Measurements from ENCODE around the gene CYP2D6.

The CYP2D6 gene

DNA sequence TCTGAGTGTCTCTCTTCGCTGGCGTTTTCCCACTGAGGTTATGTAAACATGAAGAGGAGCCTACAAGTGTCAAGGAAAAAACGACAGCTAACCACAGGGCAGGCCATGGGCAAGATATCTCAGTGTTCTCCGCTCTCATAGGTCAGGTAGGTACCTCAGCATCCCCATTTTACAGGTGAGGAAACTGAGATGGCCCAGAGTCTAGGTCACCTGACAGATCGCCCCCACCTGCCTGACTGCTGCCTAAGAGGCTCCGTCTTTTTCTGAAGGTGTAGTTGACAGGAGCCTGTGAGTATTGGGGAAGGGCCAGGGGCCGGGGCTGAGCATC lies 39.2 kb downstream of the CYP2D6 start:
- FAIRE-seq (peak; percentile 71), DNase-seq (ENCODE audit: insufficient read length, low spot score) (no peak)

DNA sequence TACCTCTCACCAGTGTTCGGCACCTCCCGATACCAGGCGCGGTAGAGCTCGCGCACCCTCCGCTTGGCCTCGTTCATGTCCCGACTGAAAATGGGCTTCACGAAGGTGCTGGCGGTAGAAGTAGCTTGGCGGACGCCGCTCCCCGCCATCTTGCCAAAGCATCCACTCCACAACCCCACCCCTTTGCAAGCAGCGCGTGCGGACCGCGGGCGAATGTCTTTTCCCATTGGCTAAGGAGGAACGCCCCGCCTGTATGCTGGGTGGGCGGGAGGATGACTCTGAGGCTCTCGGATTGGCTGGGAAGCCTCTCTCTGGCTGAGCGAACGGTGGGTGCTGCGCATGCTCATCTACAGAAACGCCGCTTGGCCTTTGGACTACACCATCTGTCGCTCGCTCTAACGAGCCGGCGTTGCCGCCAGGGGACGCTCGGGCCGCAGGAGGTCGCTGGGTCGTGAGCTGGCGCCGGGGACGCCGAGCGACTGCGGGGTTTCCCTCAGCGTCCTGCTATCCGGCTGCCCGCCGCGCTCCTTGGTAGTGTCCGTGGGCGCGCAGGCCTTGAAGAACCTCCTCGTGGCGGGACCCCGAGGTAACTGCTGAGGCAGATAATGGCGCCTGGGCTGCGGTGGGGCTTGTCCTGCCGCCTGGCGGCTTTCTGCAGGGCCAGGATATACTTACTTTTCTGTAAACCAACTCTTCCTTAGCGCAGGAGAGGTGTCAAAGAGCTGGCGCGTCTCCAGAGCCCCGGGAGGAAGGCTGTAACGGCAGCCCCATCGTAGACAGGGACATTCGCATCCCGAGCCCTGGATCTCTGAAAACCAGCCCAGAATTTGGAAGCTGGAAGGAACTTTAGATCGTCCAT lies 39.8 kb downstream of the CYP2D6 start, which contains the start of gene NDUFA6:
NDUFA6 (minus strand) TSS at position 177 of the 859 bp plus-strand sequence; CDS start at position 149, 28 bp downstream.
- DNase-seq (ENCODE audit: insufficient read length, low spot score) (peak; percentile 92), FAIRE-seq (peak; percentile 99)

DNA sequence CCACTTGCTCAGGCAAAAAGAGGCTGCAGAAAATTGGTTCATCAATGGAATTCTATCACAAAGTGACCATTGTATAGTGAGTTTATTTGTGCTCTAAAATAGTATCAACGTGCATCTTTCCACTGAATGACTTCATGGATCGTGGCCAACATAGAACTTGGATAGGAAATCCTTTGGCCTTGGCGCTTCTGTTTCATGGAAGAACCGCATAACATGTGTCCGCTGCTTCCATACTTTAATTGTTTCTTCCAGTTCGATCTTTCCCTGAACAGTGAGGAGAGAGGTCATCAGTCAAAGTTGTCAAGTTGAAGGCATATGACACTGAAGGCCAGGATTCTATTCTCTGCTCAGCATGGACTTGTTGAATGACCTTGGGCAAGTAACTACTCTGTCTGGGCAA lies 44.6 kb downstream of the CYP2D6 start:
- FAIRE-seq (no peak), DNase-seq (ENCODE audit: insufficient read length, low spot score) (no peak)

DNA sequence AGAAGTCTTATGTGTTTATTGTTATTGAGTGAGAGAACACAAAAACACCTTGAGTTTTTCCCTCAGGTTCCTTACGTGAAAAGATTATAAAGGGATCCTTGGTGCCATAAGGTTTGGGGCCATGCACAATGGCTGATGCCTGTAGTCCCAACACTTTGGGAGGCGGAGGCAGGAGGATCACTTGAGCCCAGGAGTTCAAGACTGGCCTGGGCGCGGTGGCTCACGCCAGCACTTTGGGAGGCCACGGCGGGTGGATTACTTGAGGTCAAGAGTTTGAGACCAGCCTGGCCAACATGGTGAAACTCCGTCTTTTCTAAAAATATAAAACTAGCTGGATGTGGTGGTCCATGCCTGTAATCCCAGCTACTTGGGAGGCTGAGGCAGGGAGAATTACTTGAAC lies 45.7 kb downstream of the CYP2D6 start:
- FAIRE-seq, result no peak
- no peak for DNase-seq (ENCODE audit: insufficient read length, low spot score)

DNA sequence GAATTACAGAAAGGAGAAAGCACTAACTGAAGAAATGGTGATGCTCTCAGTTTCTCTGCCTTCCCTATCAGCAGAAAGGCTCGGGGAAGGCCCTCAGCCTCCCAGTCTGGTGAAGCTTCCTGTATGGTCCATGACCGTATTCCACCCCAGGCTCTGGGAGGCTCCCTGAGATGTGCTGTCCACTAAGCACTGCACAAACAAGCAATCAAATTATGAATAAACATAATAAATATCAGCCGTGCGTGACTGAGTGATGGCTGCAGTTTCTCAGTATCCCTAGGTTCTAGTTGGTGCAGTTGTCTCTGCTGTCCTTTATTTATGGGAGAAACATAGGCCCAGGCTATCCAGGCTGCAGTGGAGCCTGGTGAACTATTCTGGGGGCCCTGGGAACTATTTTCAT lies 47.5 kb downstream of the CYP2D6 start:
- DNase-seq (ENCODE audit: insufficient read length, low spot score), result no peak
- FAIRE-seq, result no peak

DNA sequence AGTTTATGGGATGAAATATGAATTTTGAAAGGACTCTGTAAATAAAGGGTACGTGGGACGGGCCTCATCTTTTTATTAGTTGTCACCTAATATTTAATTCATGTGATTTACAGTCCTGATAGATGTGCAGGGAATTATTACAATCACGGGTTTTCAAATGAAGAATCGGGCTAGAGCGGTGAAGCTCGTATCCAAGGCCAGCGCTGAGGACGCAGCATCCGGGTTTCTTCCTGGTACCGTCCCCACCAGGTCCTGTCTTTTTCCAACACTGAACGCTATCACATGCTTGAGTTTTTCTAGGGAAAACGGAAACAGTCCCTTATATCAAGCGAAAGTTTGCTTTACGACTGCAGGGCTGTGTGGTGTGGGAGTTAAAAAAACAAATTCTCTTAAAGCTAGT lies 50.3 kb downstream of the CYP2D6 start:
- no peak for DNase-seq (ENCODE audit: insufficient read length, low spot score)
- FAIRE-seq, result no peak

DNA sequence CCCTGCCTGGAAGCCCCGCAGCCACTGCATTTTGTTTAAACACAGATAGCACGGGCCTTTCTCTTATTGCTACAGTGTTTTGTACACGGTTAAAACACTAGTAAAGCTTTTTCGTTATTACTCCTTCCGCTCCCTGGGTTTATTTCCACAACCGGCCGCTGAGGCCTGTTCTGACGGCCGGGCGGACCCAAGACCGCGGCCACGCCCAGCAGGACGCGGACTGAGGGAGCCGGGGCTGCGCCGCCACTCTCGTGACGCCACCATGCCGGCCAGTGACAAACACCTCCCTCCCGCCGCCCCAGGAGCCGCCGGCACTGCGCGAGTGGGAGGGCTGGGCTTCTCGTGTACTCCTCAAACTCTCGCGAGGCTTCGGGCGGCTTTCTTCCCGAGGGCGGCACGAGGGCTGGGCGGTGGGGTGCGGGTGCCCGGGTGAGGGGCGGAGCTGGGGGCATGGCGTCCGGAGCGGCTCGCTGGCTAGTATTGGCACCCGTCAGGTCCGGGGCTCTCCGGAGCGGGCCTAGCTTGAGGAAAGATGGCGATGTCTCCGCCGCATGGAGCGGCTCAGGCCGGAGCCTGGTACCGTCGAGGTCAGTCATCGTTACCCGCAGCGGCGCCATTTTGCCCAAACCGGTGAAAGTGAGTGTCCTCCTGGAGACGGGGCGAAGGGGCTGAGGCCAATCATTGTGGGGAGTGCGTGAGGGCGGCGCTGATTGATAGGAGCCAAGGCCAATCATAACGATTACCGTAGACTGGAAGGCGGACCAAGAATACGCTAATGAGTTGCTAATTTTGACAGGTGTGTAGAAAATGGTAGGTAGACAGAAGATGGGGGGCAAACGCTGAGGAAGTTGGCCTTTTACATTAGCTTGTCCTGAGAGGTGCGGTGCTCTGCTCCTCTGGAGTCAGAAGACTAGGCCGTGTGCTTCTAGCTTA lies 51.0 kb downstream of the CYP2D6 start, which contains the start of gene SMDT1:
SMDT1 (plus strand) TSS at position 382 of the 933 bp plus-strand sequence; CDS start at position 451, 69 bp downstream.
- FAIRE-seq (peak; percentile 100), DNase-seq (ENCODE audit: insufficient read length, low spot score) (peak; percentile 94)

DNA sequence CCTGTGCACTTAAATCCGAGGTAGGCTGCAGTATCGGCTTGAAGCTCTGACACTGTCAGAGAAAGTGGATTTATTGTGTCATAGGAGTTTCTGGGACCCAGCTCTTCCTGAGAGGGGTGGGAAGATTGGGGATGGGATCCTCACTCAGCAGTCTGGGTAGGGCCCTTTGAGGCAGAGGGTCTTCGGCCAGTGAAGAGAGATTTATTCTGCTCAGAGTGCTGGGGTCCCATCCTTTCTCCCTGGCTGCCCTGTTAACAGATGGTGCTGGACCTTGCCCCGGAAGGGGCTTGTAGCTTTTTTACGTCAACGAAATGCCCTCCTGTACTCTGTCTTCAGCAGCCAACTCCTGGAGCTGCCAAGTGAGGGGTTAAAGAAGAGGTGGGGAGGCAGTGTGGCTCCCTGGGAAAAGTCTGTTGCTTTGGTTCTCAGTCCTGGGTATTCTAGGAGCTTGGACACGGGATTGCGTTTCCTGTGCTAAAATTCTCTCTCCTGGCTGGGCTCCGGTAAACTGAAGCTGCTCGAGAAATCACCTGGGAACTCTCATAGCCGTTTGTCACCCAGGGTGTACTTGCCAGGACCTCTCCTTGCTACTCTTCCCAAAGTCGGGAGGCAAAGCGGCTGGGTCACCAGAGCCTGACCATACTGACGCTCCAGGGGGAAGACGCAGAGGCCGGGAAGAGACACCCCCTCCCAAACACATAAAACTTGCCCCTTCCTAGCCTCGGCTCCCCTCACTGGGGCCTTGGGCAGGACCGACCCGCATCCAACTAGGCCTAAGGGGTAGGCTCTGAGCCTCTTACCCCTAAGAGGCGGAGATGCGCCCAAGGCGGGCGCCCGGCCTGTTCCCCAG lies 51.9 kb downstream of the CYP2D6 start:
- peak; percentile 64 for FAIRE-seq
- DNase-seq (ENCODE audit: insufficient read length, low spot score), result no peak

DNA sequence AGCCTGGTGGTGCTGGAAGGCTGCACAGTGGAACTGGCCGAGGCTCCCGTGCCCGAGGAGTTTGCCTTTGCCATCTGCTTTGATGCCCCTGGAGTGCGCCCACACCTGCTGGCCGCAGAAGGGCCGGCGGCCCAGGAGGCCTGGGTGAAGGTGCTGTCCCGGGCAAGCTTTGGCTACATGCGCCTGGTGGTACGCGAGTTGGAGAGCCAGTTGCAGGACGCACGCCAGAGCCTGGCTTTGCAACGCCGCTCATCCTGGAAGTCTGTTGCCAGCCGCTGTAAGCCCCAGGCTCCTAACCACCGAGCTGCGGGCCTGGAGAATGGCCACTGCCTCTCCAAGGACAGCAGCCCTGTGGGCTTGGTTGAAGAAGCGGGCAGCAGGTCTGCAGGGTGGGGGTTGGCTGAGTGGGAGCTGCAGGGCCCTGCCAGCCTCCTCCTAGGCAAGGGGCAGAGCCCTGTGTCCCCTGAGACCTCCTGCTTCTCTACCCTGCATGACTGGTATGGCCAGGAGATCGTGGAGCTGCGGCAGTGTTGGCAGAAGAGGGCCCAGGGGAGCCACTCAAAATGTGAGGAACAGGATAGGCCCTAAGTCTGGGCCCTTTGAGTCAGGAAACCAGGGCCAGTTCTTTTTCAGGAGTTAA lies 53.0 kb downstream of the CYP2D6 start:
- DNase-seq (ENCODE audit: insufficient read length, low spot score) (no peak), FAIRE-seq (no peak)

DNA sequence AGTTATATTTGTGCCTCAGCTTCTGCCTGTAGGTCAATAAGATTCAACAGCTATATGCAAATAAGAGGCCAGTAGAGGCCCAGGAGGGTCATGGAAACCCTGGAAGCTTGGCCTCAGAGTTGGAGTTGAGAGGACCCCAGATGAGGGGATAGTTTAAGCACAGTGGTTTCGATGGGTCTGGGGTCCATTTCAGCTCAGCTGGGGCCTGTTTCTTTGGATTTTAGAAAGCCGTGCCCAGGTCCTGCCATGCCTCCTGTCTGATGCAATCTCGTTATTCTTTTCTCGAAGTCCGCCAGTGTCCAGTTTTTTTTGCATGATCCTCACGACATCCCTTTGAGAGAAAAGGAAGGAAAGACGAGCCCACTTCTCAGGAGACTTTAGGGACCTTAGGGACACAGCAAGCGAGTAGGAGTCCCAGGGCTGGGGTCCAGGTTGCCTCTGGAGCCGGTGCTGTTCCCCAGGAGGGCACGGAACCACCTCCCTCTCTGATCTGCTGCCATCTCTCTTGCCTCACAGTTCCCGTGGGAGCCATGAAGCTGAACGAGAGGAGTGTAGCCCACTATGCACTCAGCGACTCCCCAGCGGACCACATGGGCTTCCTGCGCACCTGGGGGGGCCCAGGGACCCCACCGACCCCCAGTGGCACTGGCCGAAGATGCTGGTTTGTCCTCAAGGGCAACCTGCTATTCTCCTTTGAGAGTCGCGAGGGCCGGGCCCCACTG lies 53.7 kb downstream of the CYP2D6 start:
- FAIRE-seq (no peak), DNase-seq (ENCODE audit: insufficient read length, low spot score) (no peak)

Measured in GM19239 (cell line).